ENCODE measurements around the gene BCR. TPM values are rescaled to one million over a fixed set of nuclear protein-coding genes. Genes with fewer than 3 reads are reported as not detected.

The BCR gene
- total and polyA plus RNA-seq, 7 donors: 2.7 to 7.7 (median 6.5) TPM

- no peak overlapping the region for H3K27ac ChIP-seq
- intact Hi-C loops (cut with DNase I): loop anchor here in 1 of 2 donors (5.0 kb wide), 1 partner anchor 327 kb away; no protein-coding TSS in a partner anchor
- H3K9me3 ChIP-seq: no peaks in the 10 kb centered on the region
- no peak overlapping the region for H3K4me3 ChIP-seq
- no peaks in the 10 kb centered on the region for H3K36me3 ChIP-seq (ENCODE audit: insufficient read depth in 1 of 2, low read depth in 1 of 2)
- TF ChIP-seq CTCF (IDR thresholded peaks at IDR 0.05): no peak
- DNase-seq: no peak
- ATAC-seq: no peak
- 86 to 91% (median 88%) methylated on average over 21 to 22 of the region's 22 CpGs for WGBS, 3 donors
- no peaks in the 10 kb centered on the region for H3K4me1 ChIP-seq
- H3K27me3 ChIP-seq (ENCODE audit: insufficient read depth in 3 of 3, low read length in 2 of 3): no peaks in the 10 kb centered on the region
Observed at GRCh38 chr22:23283591-23284503, 103.5 kb downstream of the BCR start.

DNA sequence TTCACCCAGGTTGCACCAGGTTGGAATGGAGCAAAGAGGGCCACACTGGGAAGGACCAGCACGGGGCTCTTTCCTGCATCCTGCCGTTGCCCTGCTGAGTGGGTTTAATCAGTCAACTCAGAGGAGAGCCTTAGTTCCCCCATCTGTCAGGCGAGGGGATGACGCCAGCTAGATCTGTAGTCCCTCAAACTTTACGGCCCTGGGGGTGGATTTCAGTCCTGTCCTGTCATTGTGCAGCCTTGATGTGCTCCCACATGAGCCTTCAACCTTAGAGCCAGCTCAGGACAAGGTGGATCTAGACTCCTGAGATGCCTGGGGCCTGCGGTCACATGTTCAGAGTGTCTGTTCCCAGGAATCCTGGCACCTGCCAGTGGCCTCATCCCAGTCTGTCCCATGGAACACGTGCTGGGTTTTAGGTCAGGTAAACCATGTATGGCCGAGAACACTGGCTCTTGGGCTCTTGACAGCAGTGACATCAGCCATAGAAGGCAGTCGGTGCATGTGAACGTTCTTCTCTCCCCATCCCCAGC is 104.3 kb downstream of the BCR start:
- intact Hi-C loops (cut with DNase I): loop anchor here in 1 of 2 donors (5.0 kb wide), 1 partner anchor 327 kb away; no protein-coding TSS in a partner anchor
- DNase-seq (no peak), ATAC-seq (no peak)
- H3K27me3 ChIP-seq (ENCODE audit: insufficient read depth in 3 of 3, low read length in 2 of 3): no peaks in the 10 kb centered on the region
- no peaks in the 10 kb centered on the region for H3K9me3 ChIP-seq
- no peak overlapping the region for H3K4me3 ChIP-seq
- no peaks in the 10 kb centered on the region for H3K36me3 ChIP-seq (ENCODE audit: insufficient read depth in 1 of 2, low read depth in 1 of 2)
- 89 to 94% (median 93%) methylated on average over 10 of the region's 10 CpGs for WGBS, 3 donors
- no peak for TF ChIP-seq CTCF (IDR thresholded peaks at IDR 0.05)
- no peak overlapping the region for H3K27ac ChIP-seq
- H3K4me1 ChIP-seq: no peaks in the 10 kb centered on the region

- DNase-seq: no peak
- Histone ChIP-seq H3K9me3 (no peaks in the 10 kb centered on the region), H3K27me3 (ENCODE audit: insufficient read depth in 3 of 3, low read length in 2 of 3) (no peaks in the 10 kb centered on the region), H3K4me3 (no peak overlapping the region), H3K27ac (no peak overlapping the region), H3K4me1 (no peaks in the 10 kb centered on the region), H3K36me3 (ENCODE audit: insufficient read depth in 1 of 2, low read depth in 1 of 2) (no peaks in the 10 kb centered on the region)
- no peak for ATAC-seq
- intact Hi-C loops (cut with DNase I): no loop called here
- no peak for TF ChIP-seq CTCF (IDR thresholded peaks at IDR 0.05)
- WGBS, 3 donors: 93 to 97% (median 95%) methylated on average over 8 of the region's 8 CpGs
Observed at GRCh38 chr22:23285236-23285635, 104.9 kb downstream of the BCR start.

DNA sequence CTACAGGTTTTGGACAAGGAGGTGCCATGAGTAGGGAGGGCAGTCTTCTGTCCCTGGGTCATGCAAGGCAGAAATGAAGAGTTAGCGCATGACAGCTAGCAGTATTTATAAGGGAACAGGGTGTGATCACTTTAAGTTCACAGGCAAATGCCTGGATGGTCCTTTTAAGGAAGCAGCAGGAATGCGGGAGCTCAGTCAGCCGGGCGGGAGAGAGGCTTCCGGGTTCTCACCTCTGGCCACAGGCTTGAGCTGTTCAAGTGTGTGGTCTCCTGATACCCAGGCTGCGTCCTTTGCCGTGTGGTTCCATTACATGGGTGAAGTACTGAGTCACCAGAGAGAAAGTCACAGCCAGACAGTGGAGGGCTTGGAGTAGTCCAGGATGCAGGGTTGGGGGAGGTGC is 105.4 kb downstream of the BCR start:
- H3K36me3 ChIP-seq (ENCODE audit: insufficient read depth in 1 of 2, low read depth in 1 of 2): no peaks in the 10 kb centered on the region

More for the DNA sequence above, 105.4 kb downstream of the BCR start:
- TF ChIP-seq CTCF (IDR thresholded peaks at IDR 0.05): no peak
- no peaks in the 10 kb centered on the region for H3K4me1 ChIP-seq
- H3K9me3 ChIP-seq: no peaks in the 10 kb centered on the region
- no peaks in the 10 kb centered on the region for H3K27me3 ChIP-seq (ENCODE audit: insufficient read depth in 3 of 3, low read length in 2 of 3)
- WGBS, 3 donors: 94 to 96% (median 96%) methylated on average over 7 of the region's 7 CpGs
- intact Hi-C loops (cut with DNase I): no loop called here
- DNase-seq: no peak
- ATAC-seq: no peak
- H3K4me3 ChIP-seq: no peak overlapping the region
- H3K27ac ChIP-seq: no peak overlapping the region
